AG09309 (cell line): Measurements from ENCODE around the gene PLEKHA8.

Experiments
- DNase-seq: peaks from one replicate; pipeline ENCODE4 v3.0.0-alpha.2; 2010; ENCODE audit warnings: low read depth
- H3K4me3 ChIP-seq: 2 replicates; pipeline ENCODE4 v1.5.1; 2011; ENCODE audit warnings: mild to moderate bottlenecking, low read depth, low read length, moderate library complexity; ENCODE audit not compliant: control insufficient read depth
- CTCF ChIP-seq: IDR thresholded peaks from 2 replicates; pipeline ENCODE4 v1.5.1; 2011; ENCODE audit warnings: mild to moderate bottlenecking, low read depth, low read length, inconsistent platforms; ENCODE audit not compliant: insufficient read depth, control insufficient read depth; ENCODE audit errors: missing control alignments

Gene PLEKHA8

GRCh38 chr7:30165590-30165989 is 137.4 kb downstream of the PLEKHA8 start:
- no peak for DNase-seq
- no peak overlapping the region for H3K4me3 ChIP-seq
- TF ChIP-seq CTCF = no peak

- no peak overlapping the region for H3K4me3 ChIP-seq
- TF ChIP-seq CTCF = no peak
- DNase-seq = no peak
These were observed 138.1 kb downstream of the PLEKHA8 start for GRCh38 chr7:30166155-30166840.

GRCh38 chr7:30166841-30167235 is 138.6 kb downstream of the PLEKHA8 start:
- no peak for DNase-seq
- no peak overlapping the region for H3K4me3 ChIP-seq
- TF ChIP-seq CTCF = no peak

DNA sequence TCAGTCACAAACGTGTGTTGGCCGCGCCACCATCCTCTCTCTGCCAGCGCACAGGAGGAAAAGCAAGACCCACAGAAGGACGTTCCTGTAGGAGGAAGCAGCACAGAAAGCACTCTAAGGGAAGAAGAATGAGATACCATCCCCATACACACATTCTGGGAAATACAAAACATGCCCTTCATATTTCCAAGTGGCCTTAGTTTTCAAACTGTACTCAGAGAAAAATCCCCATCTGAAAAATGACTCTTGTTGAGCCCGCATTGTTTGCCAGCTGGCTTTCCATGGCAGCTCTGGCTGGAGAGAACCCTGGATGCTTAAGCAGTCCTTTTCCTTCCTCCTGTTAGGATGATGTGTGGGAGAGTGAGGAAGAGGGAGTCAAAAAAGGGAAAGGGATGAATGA is 139.7 kb downstream of the PLEKHA8 start:
- TF ChIP-seq CTCF = no peak
- no peak for DNase-seq
- H3K4me3 ChIP-seq = no peak overlapping the region

DNA sequence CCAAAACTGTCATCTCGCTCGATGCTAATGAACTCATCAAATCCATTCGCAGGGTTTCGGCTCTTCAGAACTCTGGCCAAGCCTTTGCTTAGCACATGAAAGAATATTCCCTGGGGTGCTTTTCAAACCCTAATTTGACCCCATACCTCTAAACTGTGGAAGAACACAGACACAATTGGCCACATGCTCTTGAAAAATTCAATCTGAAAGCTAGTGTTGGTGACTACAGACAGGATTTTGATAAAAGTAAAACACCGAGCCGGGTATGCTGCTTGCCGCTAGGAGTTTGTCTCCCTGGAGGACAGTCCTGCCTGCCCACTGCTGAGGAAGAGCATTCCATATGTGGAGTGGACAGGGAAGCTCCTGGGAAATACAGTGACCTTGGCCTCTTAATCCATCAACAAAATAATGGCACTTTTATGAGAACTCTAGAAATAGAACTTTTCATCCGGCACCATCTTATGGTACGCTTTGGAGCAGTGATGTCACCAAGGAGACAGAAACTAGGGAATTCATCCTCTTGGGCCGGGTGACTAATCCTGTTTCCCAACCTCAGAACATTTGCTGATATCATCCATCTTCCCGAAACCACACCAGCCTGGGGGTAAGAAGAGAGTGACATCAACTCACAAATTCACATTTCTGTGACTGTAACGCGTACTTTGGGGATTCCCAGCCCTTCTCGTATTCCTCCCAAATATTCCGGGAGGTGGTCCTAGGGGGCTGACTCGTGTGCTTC is 140.8 kb downstream of the PLEKHA8 start:
- H3K4me3 ChIP-seq = no peak overlapping the region
- DNase-seq = peak; percentile 81
- no peak for TF ChIP-seq CTCF

DNA sequence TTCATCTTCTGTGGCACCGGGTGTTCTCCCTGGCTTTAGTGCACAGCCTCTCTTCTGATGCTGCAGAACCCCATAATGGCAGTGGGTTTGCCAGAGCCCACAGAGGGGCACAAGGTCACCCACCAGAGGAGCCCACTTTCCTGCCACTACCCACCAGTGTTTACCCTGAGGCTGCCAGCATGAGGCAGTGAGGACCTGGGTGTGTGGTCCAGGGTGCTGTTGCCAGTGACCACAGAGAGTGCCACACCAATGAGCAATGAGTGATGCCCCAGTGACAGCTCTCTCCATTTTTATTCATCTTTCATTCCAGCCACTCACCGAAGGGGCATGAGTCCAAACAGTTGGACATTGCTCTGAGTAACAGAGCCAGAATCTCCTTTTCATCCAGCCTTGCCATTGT is 141.4 kb downstream of the PLEKHA8 start:
- no peak for DNase-seq
- no peak for TF ChIP-seq CTCF
- no peak overlapping the region for H3K4me3 ChIP-seq
